ENCODE measurements around the gene CDC42EP5. TPM values are rescaled to one million over a fixed set of nuclear protein-coding genes. Genes with fewer than 3 reads are reported as not detected.

Gene CDC42EP5
- total and polyA plus RNA-seq, 7 donors = 12.1 to 529 (median 16.6) TPM

GRCh38 chr19:54460230-54461005 is 12.7 kb downstream of the CDC42EP5 start:
- no peaks in the 10 kb centered on the region for H3K9me3 ChIP-seq
- DNase-seq = no peak
- peak overlapping the region in 2 of 4 donors; percentile 19 to 31 for H3K27ac ChIP-seq
- TF ChIP-seq POLR2A (IDR thresholded peaks at IDR 0.05) = no peak
- no peak for TF ChIP-seq CTCF (IDR thresholded peaks at IDR 0.05)
- no peak for TF ChIP-seq POLR2AphosphoS5 (IDR thresholded peaks at IDR 0.05)
- TF ChIP-seq EP300 (IDR thresholded peaks at IDR 0.05) = no peak
- peaks cover 0 to 48% (median 40%) of the 10 kb centered on the region in 4 donors for H3K4me1 ChIP-seq
- intact Hi-C loops (cut with DNase I) = loop anchor here (5.0 to 10.0 kb wide), 3 partner anchors 256 to 654 kb away; partner anchors contain the start of genes MYADM, PPP1R12C and RPS9
- 63 to 81% methylated on average over 39 of the region's 39 CpGs for WGBS, 2 donors
- H3K27me3 ChIP-seq = no peaks in the 10 kb centered on the region
- H3K36me3 ChIP-seq = peaks cover 46 to 70% (median 63%) of the 10 kb centered on the region in 4 donors
- H3K4me3 ChIP-seq = no peak overlapping the region

- H3K4me3 ChIP-seq = no peak overlapping the region
- DNase-seq = no peak
- no peaks in the 10 kb centered on the region for H3K9me3 ChIP-seq
- WGBS, 2 donors = 73 to 82% methylated on average over 16 of the region's 16 CpGs
- peaks cover 54 to 79% (median 71%) of the 10 kb centered on the region in 4 donors for H3K36me3 ChIP-seq
- intact Hi-C loops (cut with DNase I) = loop anchor here (5.0 to 10.0 kb wide), 3 partner anchors 255 to 655 kb away; partner anchors contain the start of genes MYADM, PPP1R12C and RPS9
- H3K27me3 ChIP-seq = no peaks in the 10 kb centered on the region
- H3K4me1 ChIP-seq = peaks cover 0 to 43% (median 34%) of the 10 kb centered on the region in 4 donors
- TF ChIP-seq CTCF (IDR thresholded peaks at IDR 0.05) (no peak), EP300 (IDR thresholded peaks at IDR 0.05) (no peak), POLR2A (IDR thresholded peaks at IDR 0.05) (no peak), POLR2AphosphoS5 (IDR thresholded peaks at IDR 0.05) (no peak)
- H3K27ac ChIP-seq = no peak overlapping the region
Observed at GRCh38 chr19:54459282-54460229, 13.5 kb downstream of the CDC42EP5 start.

GRCh38 chr19:54458648-54459281 is 14.3 kb downstream of the CDC42EP5 start:
- no peak overlapping the region for H3K4me3 ChIP-seq
- TF ChIP-seq POLR2AphosphoS5 (IDR thresholded peaks at IDR 0.05) = no peak
- no peak for TF ChIP-seq EP300 (IDR thresholded peaks at IDR 0.05)
- TF ChIP-seq POLR2A (IDR thresholded peaks at IDR 0.05) = no peak
- TF ChIP-seq CTCF (IDR thresholded peaks at IDR 0.05) = no peak
- peaks cover 62 to 86% (median 79%) of the 10 kb centered on the region in 4 donors for H3K36me3 ChIP-seq
- no peak for DNase-seq
- 90 to 92% methylated on average over 11 of the region's 11 CpGs for WGBS, 2 donors
- no peaks in the 10 kb centered on the region for H3K27me3 ChIP-seq
- peaks cover 0 to 36% (median 26%) of the 10 kb centered on the region in 4 donors for H3K4me1 ChIP-seq
- intact Hi-C loops (cut with DNase I) = no loop called here
- no peak overlapping the region for H3K27ac ChIP-seq
- H3K9me3 ChIP-seq = no peaks in the 10 kb centered on the region

- no peak overlapping the region for H3K27ac ChIP-seq
- no peaks in the 10 kb centered on the region for H3K9me3 ChIP-seq
- peaks cover 0 to 31% (median 21%) of the 10 kb centered on the region in 4 donors for H3K4me1 ChIP-seq
- H3K4me3 ChIP-seq = no peak overlapping the region
- H3K27me3 ChIP-seq = no peaks in the 10 kb centered on the region
- peak; percentile 29 for DNase-seq
- 93 to 95% methylated on average over 42 of the region's 42 CpGs for WGBS, 2 donors
- H3K36me3 ChIP-seq = peaks cover 70 to 94% (median 87%) of the 10 kb centered on the region in 4 donors
- TF ChIP-seq CTCF (IDR thresholded peaks at IDR 0.05) (no peak), EP300 (IDR thresholded peaks at IDR 0.05) (no peak), POLR2A (IDR thresholded peaks at IDR 0.05) (no peak), POLR2AphosphoS5 (IDR thresholded peaks at IDR 0.05) (no peak)
- intact Hi-C loops (cut with DNase I) = no loop called here
Observed at GRCh38 chr19:54457773-54458647, 15.1 kb downstream of the CDC42EP5 start.
